ENCODE results near the gene OR56A3. TPM values are rescaled to one million over a fixed set of nuclear protein-coding genes. Genes with fewer than 3 reads are reported as not detected.

Gene OR56A3
- total RNA-seq, 1 experiment from 2014 or later, result not detected

- Histone ChIP-seq H3K9me2 (ENCODE audit: insufficient read depth) (no peaks in the 10 kb centered on the region), H3K9ac (ENCODE audit: low read length) (no peak overlapping the region), H3K4me2 (ENCODE audit: low read length) (no peak overlapping the region), H3K79me2 (ENCODE audit: insufficient read depth, low read length) (no peaks in the 10 kb centered on the region), H3K27me3 (ENCODE audit: insufficient read depth, low read length) (no peaks in the 10 kb centered on the region; the same call in 1 of the 2 replicates), H3K4me1 (ENCODE audit: control insufficient read depth in 1 of 2, insufficient read depth in 2 of 2, low read length in 2 of 2) (no peaks in the 10 kb centered on the region; a peak in 1 of 4 replicates), H3K36me3 (ENCODE audit: control insufficient read depth in 1 of 2, insufficient read depth in 2 of 2, low read length in 2 of 2) (no peaks in the 10 kb centered on the region), H3K9me3 (ENCODE audit: control insufficient read depth in 1 of 2, insufficient read depth in 1 of 2, low read depth in 1 of 2, low read length in 2 of 2) (no peaks in the 10 kb centered on the region), H4K20me1 (ENCODE audit: insufficient read depth) (no peaks in the 10 kb centered on the region), H3K4me3 (replicated peaks in 1 of 2; ENCODE audit: low read depth in 1 of 2, low read length in 2 of 2) (no peak overlapping the region), H3K27ac (ENCODE audit: low read depth, low read length) (no peak overlapping the region), H2AFZ (ENCODE audit: low read depth, low read length, poor library complexity, severe bottlenecking) (no peak overlapping the region)
- DNase-seq (ENCODE audit: low read depth, low spot score) (no peak), ATAC-seq (no peak)
- ChIA-PET CTCF (no interaction called here), RAD21 (ENCODE audit: low non-redundant PET in 1 of 2, low total read pairs in 2 of 2, uncharacterized antibody in 2 of 2, unreplicated experiment in 2 of 2) (no interaction called here), POLR2A (no interaction called here)
- BruUV-seq (replicated peaks), result no TSS peak
- intact Hi-C loops (cut with micrococcal nuclease), result no loop called here
- TF ChIP-seq ZBTB33 (IDR thresholded peaks at IDR 0.05; ENCODE audit: extremely low read depth, insufficient replicate concordance, low read length), result no peak
- TF ChIP-seq CEBPB (IDR thresholded peaks at IDR 0.05; ENCODE audit: low read depth), result no peak
- TF ChIP-seq EZH2 (IDR thresholded peaks at IDR 0.05), result no peak
- no peak for TF ChIP-seq SRF (IDR thresholded peaks at IDR 0.05; ENCODE audit: low read depth)
- no peak for TF ChIP-seq CTCF (IDR thresholded peaks at IDR 0.05 in 2 of 3, conservative IDR thresholded peaks at IDR 0.05 in 1 of 3; ENCODE audit: borderline replicate concordance in 1 of 3, insufficient read depth in 1 of 3, low read depth in 2 of 3, low read length in 2 of 3)
- TF ChIP-seq ZNF274 (IDR thresholded peaks at IDR 0.05; ENCODE audit: low read depth, low read length), result no peak
- TF ChIP-seq YY1 (IDR thresholded peaks at IDR 0.05; ENCODE audit: extremely low read depth, insufficient replicate concordance, low read depth, low read length), result no peak
- no peak for TF ChIP-seq FOSL1 (IDR thresholded peaks at IDR 0.05; ENCODE audit: low read depth)
- no peak for TF ChIP-seq SP1 (IDR thresholded peaks at IDR 0.05; ENCODE audit: low read depth)
- TF ChIP-seq MAX (IDR thresholded peaks at IDR 0.05), result no peak
- TF ChIP-seq POLR2AphosphoS5 (IDR thresholded peaks at IDR 0.05; ENCODE audit: low read depth, low read length), result no peak
- no peak for TF ChIP-seq ELF1 (IDR thresholded peaks at IDR 0.05; ENCODE audit: borderline replicate concordance, low read depth)
- no peak for TF ChIP-seq JUND (IDR thresholded peaks at IDR 0.05)
- TF ChIP-seq ATF3 (IDR thresholded peaks at IDR 0.05), result no peak
- no peak for TF ChIP-seq EZH2phosphoT487 (IDR thresholded peaks at IDR 0.05; ENCODE audit: borderline replicate concordance)
- no peak for TF ChIP-seq SIN3A (IDR thresholded peaks at IDR 0.05; ENCODE audit: low read depth)
- no peak for TF ChIP-seq CBX3 (IDR thresholded peaks at IDR 0.05; ENCODE audit: low read depth)
- no peak for TF ChIP-seq EGR1 (IDR thresholded peaks at IDR 0.05; ENCODE audit: low read depth)
- no peak for TF ChIP-seq ZFX (IDR thresholded peaks at IDR 0.05)
Measured at GRCh38 chr11:5910540-5910939, 31.5 kb upstream of the OR56A3 start.
